Measurements from ENCODE around the gene CTSE.

Gene CTSE

DNA sequence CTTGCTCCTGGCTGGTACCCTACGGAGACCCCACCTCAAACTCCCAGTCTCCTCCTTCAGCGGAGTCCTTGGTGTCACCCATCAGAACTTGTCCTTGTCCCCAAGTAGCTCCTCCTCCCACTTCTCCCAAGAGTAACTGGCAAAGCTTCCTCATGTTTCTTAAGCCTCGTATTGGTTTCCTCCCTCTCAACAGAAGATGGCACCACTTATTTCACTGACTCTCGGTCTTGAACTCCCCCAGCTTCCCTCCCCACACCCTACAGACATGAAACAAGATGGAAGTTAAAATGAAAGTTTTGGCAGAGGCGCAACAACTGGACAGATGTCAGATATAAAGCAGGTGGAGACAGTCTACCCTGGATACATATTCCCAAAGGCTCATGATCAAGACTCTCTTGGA is 33.9 kb downstream of the CTSE start:
- no peak for DNase-seq

GRCh38 chr1:205988585-205988995 is 35.1 kb downstream of the CTSE start:
- no peak for DNase-seq

GRCh38 chr1:205986861-205987260 is 36.8 kb downstream of the CTSE start:
- DNase-seq = no peak

- no peak for DNase-seq
Measured at GRCh38 chr1:205986292-205986691, 37.4 kb downstream of the CTSE start.

DNA sequence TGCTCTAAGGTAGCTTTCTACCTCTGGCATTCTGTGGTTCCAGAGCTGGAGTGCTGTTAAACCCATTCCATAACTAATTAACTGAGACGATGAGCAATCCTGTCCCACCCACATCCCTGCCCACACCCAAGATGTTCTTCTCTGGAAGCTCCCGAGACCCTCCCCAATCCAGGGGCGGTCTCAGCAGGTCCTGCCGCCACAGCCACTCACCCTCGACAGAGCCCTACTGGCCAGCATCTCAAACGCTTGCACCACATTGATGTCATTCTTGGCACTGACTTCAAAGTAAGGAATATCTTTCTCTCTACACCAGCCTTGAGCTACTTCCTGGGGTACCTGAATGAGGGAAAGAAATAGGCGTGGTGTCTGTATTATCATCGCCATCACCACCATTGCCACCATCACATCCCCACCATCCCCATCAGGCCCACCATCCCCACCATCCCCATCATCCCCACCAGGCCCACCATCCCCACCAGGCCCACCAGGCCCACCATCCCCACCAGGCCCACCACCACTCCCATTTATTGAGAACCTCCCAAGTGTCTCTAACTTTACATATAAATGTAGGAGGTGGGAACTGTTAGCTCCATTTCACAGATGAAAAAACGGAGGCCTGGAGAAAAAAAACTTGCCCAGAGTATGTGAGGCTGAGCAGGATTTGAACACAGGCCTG is 38.2 kb downstream of the CTSE start:
- DNase-seq = no peak

DNA sequence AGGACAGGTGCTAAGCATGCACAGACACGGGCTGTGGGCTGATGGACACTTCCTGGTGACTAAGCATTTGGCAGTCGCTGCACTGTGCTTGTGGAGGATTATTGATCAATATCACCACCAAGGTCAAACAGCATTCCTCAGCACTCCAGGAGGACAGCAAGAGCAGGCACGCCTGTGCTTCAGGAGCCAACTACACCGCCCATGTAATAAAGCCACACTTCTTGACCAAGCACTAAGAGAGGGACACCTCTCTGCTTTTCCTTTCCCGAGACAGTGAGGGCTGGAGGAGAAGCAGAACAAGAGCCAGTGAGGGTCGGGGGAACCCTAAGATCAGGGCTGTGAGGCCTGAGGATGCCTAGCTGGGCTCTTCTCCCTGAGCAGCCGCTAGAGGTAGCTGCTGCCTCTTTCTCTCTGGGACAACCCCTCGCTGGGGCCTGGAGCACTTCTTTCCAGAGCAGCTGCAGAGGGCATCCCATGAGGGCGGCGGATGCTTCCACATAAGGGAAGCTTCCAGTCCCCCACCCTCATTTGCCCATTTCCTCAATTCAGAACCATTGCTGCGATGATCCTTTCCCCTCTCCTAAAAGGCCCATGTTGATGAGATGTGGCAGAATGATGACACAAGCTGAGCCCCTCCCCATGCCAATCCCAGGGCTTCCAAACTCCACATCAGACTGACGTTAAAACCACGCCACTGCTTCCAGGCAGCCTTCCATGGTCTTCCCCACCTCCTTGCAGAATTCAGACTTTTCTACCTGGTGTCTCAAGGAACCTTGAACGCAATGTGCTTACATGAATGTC is 39.6 kb downstream of the CTSE start:
- peak; percentile 60 for DNase-seq

DNA sequence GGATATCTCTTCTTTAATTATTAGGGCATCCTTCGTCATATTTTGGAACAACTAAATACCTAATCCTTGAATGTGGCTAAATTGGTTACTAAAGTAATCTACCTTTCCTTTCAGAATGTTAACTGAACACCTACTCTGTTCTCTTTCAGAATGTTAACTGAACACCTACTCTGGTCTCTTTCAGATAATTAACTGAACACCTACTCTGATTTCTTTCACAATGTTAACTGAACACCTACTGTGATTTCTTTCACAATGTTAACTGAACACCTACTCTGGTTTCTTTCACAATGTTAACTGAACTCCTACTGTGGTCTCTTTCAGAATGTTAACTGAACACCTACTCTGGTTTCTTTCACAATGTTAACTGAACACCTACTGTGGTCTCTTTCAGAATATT is 42.4 kb downstream of the CTSE start:
- DNase-seq = no peak

DNA sequence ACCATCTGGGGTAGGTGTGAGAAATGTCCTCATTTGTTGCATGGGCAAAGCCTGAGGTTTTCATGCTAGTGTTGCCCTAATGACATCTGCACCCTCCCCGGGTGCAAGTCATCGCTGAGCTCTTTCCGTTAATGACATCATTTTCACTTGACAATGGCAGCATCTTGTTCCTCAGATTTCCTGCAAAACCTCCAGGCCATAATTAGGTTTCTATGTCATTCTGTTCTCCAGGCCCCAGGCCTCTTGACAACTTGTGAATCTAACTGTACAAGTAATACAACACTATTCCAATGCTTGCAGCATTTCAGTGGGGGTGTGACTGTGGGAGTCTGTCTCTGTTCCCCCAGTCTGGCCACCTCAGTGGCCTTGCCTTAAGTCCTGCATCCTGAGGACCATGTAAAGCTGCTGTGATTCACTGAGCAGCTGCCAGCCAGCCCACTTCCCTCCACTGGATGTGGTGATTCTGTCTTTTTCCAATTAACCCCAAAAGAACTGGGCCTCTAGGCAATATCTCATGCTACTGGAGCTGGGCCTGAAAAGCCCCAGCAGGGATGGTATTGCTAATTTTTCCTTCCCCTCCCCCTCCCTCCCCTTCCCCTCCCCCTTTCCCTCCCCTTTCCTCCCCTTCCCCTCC is 43.3 kb downstream of the CTSE start:
- no peak for DNase-seq

- DNase-seq = no peak
Measured at GRCh38 chr1:205979301-205979700, 44.4 kb downstream of the CTSE start.

DNA sequence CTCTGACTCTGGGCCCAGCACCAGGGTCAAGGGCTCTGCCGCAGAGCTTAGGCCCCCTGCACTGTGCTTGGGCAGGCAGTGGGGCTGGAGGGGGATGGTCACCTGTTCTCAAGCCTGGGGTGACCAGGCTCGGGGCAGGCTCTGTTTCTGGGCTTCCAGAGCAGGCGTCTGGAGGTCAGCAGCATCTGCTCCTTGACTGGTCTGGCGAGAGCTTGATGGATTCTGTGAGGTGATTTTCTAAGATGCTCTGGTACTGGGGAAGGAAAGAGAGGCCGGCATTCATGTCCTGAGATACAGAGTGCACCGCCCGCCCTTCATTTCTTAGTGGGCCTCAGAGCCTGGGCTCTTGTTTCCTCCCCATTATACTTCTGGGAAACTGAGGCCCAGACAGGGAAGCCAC is 45.0 kb downstream of the CTSE start:
- DNase-seq = no peak

DNA sequence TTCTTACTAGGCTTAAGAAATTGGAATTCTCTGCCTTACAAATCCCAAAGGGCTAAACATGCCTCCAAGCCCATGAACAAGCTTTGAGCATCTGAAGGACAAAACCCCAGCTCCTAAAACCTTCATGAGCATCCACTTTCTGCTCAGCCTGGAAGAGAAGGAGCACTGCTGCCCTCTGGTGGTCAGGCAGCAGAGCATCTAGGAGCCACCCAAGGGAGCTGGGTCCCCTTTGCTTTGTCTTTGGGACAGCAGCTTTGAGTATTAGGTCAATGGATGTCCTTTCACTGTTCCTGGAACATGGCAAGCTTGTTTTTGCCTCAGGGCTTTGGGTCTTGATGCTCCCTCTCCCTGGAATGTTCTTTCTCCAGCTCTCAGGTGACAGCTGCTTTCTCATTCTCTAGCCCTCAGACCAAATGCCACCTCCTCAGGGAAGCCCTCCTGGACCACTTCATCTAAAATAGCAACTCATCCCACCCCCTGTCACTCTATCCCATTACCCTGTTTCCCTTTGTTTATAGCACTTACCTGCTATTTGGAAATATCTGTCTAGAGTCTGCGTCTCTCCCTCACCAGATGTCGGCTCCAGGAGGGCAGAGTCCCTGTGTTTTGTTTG is 46.2 kb downstream of the CTSE start:
- DNase-seq = peak; percentile 83

GRCh38 chr1:205976708-205977401 is 46.8 kb downstream of the CTSE start:
- DNase-seq = peak; percentile 66

- no peak for DNase-seq
Measured at GRCh38 chr1:205976036-205976435, 47.7 kb downstream of the CTSE start.

DNA sequence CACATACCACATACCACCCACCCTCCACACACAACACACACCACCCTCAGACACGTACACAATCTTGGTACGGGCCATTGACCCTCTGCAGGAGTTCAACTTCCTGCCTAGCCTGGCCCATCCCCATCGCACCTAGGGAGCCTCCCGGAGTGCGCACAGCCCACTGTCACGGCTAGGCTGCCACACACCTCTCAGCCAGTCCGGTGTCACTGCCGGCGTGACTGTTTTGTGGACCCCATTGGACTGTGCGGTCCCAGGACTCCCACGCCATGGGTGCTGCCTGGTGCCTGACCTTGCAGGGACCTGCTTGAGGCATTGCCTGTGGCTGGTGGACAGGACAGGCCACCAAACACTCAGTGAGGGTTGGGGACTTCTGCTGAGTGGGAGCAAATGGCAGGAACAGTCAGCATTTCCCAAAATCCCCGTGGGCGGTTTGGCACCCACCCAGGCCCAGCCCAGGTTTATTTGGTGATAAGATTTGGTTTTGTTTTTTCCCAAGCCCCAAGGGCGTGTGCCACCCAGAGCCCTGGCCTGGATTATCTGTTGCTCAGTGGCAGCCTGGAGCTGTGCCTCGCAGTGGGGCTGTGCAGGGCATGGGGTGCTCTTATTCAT is 48.2 kb downstream of the CTSE start:
- DNase-seq = no peak

GRCh38 chr1:205974712-205975111 is 49.0 kb downstream of the CTSE start:
- DNase-seq = no peak

DNA sequence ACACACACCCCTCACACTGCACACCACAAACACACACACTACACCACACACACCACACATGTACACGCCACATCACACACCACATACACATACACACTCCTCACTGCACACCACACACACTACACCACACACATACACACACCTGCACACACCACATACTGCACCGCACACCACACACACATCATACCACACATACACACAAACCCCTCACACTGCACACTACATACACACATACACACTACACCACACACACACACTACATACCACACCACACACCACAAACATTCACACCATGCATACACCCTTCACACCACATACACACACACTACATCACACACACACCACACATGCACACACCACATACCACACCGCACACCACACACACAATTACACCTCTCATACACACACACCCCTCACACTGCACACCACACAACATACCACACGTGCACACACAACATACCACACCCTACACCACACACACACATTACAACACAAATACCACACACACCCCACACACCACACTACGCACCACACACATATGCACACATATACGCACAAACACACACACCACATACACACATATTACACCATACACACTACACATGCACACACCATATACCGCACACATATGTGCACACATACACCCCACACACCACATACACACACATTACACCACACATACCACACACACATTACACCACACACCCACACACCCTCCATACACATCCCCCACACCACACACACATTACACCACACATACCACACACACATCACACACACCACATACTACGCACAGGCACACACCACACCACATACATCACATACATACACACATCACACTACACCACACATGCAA is 50.1 kb downstream of the CTSE start:
- DNase-seq = no peak

GRCh38 chr1:205972491-205973168 is 51.1 kb downstream of the CTSE start:
- peak; percentile 38 for DNase-seq

GRCh38 chr1:205972081-205972480 is 51.6 kb downstream of the CTSE start:
- no peak for DNase-seq

DNA sequence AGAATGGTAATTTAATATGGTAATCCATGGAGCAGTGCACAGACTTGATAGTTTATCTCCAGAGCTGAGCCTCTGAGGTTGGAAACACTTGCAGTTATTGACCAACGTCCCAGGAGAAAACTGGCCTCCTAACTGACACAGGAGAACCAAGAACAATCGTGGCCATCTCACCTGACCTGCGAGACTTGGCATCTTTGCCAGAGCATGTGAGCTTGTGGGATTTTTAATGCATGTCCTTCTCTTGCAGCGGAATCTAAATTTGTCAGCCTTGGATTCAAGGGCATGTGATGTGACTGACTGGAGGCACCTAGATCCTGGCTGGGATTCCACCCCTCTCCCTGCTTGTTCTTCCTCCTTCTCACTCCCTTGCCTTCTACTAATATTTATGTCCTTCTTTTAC is 52.6 kb downstream of the CTSE start:
- DNase-seq = no peak

DNA sequence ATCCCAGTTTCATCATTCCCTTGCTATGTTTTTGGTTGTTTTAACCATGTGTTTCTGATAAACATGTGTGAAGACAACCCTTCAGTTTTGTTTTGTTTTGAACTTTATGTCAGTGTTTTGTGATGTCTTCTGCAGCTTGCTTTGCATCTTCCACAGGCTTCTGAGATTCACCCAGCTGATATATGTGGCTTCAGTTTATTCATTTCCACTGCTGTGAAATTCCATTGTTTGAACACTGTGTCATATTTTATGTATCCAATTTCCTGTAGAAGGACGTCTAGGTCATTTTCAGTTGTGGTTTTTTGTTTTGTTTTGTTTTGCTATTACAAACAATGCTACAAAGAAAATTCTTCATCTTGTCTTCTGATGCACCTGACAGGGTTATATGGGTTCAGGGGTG is 53.2 kb downstream of the CTSE start:
- no peak for DNase-seq

- DNase-seq = no peak
Measured at GRCh38 chr1:205969229-205969628, 54.5 kb downstream of the CTSE start.

All from fibroblast of skin of right quadriceps (primary cell).